ENCODE data around the gene TFF1.

Gene TFF1

GRCh38 chr21:42414553-42414927 lies 48.2 kb upstream of the TFF1 start:
- no peak for ATAC-seq
- TF ChIP-seq ZNF565 (CRISPR knock-in tag; conservative IDR thresholded peaks at IDR 0.05; ENCODE audit: low read depth): no peak
- no peak for TF ChIP-seq CSRNP3 (CRISPR knock-in tag; IDR thresholded peaks at IDR 0.05)
- TF ChIP-seq ZNF70 (CRISPR knock-in tag; IDR thresholded peaks at IDR 0.05): no peak
- TF ChIP-seq RARB (CRISPR knock-in tag; IDR thresholded peaks at IDR 0.05): no peak
- no peak for TF ChIP-seq TCF4 (CRISPR knock-in tag; IDR thresholded peaks at IDR 0.05; ENCODE audit: borderline replicate concordance)
- TF ChIP-seq PATZ1 (CRISPR knock-in tag; IDR thresholded peaks at IDR 0.05; ENCODE audit: borderline replicate concordance): no peak
- no peak for TF ChIP-seq SNAI2 (CRISPR knock-in tag; IDR thresholded peaks at IDR 0.05)
- TF ChIP-seq CREB5 (CRISPR knock-in tag; IDR thresholded peaks at IDR 0.05; ENCODE audit: low read depth): no peak
- TF ChIP-seq BACH2 (CRISPR knock-in tag; IDR thresholded peaks at IDR 0.05; ENCODE audit: borderline replicate concordance): no peak
- TF ChIP-seq ZFP30 (CRISPR knock-in tag; IDR thresholded peaks at IDR 0.05): no peak
- TF ChIP-seq TOX (CRISPR knock-in tag; IDR thresholded peaks at IDR 0.05; ENCODE audit: borderline replicate concordance): no peak

GRCh38 chr21:42414066-42414465 lies 47.7 kb upstream of the TFF1 start:
- no peak for TF ChIP-seq ZFP30 (CRISPR knock-in tag; IDR thresholded peaks at IDR 0.05)
- no peak for TF ChIP-seq SNAI2 (CRISPR knock-in tag; IDR thresholded peaks at IDR 0.05)
- TF ChIP-seq BACH2 (CRISPR knock-in tag; IDR thresholded peaks at IDR 0.05; ENCODE audit: borderline replicate concordance): no peak
- no peak for TF ChIP-seq PATZ1 (CRISPR knock-in tag; IDR thresholded peaks at IDR 0.05; ENCODE audit: borderline replicate concordance)
- TF ChIP-seq ISL1 (CRISPR knock-in tag; IDR thresholded peaks at IDR 0.05): no peak
- TF ChIP-seq TSHZ2 (CRISPR knock-in tag; IDR thresholded peaks at IDR 0.05): no peak
- TF ChIP-seq ZC3H10 (CRISPR knock-in tag; IDR thresholded peaks at IDR 0.05): no peak
- no peak for TF ChIP-seq RARB (CRISPR knock-in tag; IDR thresholded peaks at IDR 0.05)
- no peak for ATAC-seq

GRCh38 chr21:42413500-42413899 lies 47.2 kb upstream of the TFF1 start:
- ATAC-seq: no peak
- TF ChIP-seq POU6F1 (CRISPR knock-in tag; IDR thresholded peaks at IDR 0.05; ENCODE audit: borderline replicate concordance, low read depth) (no peak), ZNF8 (CRISPR knock-in tag; IDR thresholded peaks at IDR 0.05) (no peak), ESRRG (CRISPR knock-in tag; IDR thresholded peaks at IDR 0.05) (no peak), CSDC2 (CRISPR knock-in tag; IDR thresholded peaks at IDR 0.05) (no peak), CSRNP3 (CRISPR knock-in tag; IDR thresholded peaks at IDR 0.05) (no peak), OSR1 (CRISPR knock-in tag; IDR thresholded peaks at IDR 0.05) (no peak), ZC3H10 (CRISPR knock-in tag; IDR thresholded peaks at IDR 0.05) (no peak), ZNF70 (CRISPR knock-in tag; IDR thresholded peaks at IDR 0.05) (no peak), SNAI2 (CRISPR knock-in tag; IDR thresholded peaks at IDR 0.05) (no peak), TCF4 (CRISPR knock-in tag; IDR thresholded peaks at IDR 0.05; ENCODE audit: borderline replicate concordance) (no peak), PATZ1 (CRISPR knock-in tag; IDR thresholded peaks at IDR 0.05; ENCODE audit: borderline replicate concordance) (no peak), TSHZ2 (CRISPR knock-in tag; IDR thresholded peaks at IDR 0.05) (no peak)

All from SK-N-SH treated with all-trans-retinoic acid at 6 μM for 48 hours (cell line).